Right ventricle myocardium inferior (tissue), 1 donor: ENCODE data around the gene NPW. TPM values are rescaled to one million over a fixed set of nuclear protein-coding genes. Genes with fewer than 3 reads are reported as not detected.
A peak's percentile ranks its signal among the peaks of the same experiment; 100 is the strongest.

Experiments used
- ATAC-seq: fragments of 200-7000 bp; cut with Tn5 transposase; one replicate; pipeline ENCODE4 v1.9.1; 2020; ENCODE audit warnings: mild to moderate bottlenecking, moderate library complexity
- DNase-seq: peaks from one replicate; pipeline ENCODE4 v3.0.0; 2021; ENCODE audit errors: missing footprints
- intact Hi-C: fragments of 100-400 bp; cut with DNase I; formaldehyde crosslinking; loops from one replicate; pipeline ENCODE4 v1.11.0; 2022
- long read RNA-seq: library from polyadenylated mRNA; unstranded; transcript quantifications from one replicate; pipeline ENCODE4 v2.0.0, GENCODE V29; 2021
- total RNA-seq: library from RNA; stranded (reverse); fragmentation: NEBNext Ultra II Directional; extraction: Animal tissue kit (Norgen Biotek cat#: 25700); gene quantifications from one replicate; pipeline ENCODE4 v1.2.1, GENCODE V29; 2021
- donor health status: DM: no; HTN: yes; CAD: no; lungs with severe emphysema.

Gene NPW
- total RNA-seq: not detected
- long read RNA-seq: 0 reads

DNA sequence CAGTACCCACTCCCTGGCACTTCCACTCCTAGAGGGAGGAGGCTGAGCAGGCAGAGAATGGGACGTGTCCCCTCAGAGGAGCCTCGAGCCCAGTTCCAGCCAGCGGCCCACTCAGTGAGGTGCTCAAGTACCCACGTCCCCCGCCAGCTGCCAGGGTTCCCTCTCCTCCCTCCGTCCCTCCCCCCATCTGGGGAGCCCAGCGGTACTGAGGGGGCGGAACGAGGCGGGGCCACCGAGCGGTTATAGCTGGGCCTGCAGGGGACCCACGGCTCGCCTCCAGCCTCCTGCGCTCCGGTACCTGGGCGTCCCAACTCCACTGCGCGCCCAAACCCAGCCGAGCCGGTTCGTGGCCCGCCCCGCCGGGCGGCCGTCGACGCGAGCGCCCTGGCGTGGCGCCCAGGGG, at the start of gene NPW:
Gene NPW (plus strand): TSS at position 268 of the 403 bp plus-strand sequence.
- ATAC-seq (no peak), DNase-seq (no peak)
- intact Hi-C loops: no loop called here

DNA sequence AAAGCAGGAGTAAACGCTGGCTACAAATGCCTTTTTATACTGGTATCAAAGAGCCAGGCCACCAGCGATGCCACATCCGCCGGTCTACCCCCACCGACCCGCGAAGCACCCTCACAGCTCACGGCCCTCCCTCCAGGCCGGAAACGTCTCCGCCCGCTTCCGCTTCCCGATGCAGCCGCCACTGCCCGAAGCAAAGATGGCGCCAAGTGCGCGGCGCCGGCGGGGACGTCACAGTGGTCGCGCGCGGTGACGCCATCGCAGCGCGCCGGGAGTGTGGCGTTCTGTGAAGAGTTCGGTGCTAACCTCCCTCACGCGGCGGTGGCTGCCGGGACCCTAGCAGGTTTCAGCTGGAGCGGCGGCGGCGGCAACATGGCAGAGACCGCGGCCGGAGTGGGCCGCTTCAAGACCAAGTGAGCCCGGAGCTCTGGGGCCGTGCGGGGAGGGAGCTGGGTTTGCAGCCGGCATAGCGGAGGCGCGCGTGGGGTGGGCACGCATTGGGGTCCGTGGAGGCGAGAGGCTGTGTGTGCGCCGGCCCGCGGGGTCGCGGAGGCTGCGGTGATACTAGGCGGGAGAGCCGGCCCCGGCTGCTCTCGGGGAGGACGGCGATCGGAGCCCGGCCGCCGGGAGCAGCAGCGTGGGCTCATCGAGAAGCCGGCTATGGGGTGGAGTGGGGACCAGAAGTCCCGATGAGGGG, 47.6 kb upstream of the NPW start, which contains the start of gene TBL3:
Gene TBL3 (plus strand): TSS at position 258 of the 694 bp plus-strand sequence. CDS start 112 bp downstream, at position 370.
- ATAC-seq (peak; percentile 95), DNase-seq (peak; percentile 97)
- intact Hi-C loops: no loop called here

DNA sequence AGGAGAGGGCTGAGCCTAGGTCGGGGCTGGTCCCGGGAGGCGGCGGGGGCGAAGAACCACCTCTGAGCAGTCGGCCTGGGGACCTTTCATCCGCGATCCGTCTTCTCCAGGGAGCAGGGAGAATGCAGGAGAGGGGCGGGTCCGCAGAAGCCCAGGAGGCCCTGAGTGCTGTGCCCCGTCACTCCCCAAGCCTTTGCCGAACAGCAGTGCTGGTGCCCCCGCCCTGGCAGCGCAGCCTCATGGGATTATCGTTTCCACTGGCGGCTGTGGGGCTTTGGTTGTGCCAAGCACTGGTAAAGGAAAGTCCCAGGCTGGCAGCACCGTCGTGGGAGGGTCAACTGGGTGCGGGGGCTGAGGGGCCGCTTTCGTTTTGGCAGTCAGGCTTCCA, 47.1 kb upstream of the NPW start:
- intact Hi-C loops: no loop called here
- no peak for ATAC-seq
- no peak for DNase-seq

DNA sequence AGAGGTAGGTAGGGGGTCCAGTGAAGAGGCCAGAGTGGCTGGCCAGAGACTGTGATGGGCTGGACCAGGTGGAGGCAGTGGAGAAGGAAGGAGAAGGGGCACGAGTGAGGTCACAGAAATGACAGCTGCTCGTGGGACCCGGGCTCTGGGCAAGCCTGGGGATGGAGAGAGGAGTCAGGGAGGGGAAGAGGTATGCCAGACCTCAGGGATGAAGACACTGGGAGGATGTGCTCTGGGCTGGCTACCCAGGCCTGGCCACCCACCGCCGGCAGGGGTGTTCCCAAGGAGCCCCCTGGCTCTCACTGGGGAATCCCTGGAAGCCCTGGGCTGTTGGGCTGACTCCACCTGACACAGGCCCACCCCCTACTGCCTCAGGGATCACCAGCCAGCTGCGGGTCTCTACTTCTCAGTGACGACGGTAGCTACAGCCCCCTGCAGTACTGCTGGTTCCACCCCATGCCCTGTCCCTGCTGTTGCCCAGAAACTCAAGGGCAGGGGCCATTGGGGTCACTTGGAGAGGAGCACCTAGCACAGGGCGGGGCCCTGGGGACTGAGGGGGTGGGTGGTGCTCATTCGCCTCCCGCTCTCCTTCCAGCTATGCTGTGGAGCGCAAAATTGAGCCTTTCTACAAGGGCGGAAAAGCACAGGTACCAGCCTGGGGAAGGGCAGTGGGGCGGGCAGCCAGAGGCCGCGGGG, 46.0 kb upstream of the NPW start:
- intact Hi-C loops: no loop called here
- DNase-seq: no peak

DNA sequence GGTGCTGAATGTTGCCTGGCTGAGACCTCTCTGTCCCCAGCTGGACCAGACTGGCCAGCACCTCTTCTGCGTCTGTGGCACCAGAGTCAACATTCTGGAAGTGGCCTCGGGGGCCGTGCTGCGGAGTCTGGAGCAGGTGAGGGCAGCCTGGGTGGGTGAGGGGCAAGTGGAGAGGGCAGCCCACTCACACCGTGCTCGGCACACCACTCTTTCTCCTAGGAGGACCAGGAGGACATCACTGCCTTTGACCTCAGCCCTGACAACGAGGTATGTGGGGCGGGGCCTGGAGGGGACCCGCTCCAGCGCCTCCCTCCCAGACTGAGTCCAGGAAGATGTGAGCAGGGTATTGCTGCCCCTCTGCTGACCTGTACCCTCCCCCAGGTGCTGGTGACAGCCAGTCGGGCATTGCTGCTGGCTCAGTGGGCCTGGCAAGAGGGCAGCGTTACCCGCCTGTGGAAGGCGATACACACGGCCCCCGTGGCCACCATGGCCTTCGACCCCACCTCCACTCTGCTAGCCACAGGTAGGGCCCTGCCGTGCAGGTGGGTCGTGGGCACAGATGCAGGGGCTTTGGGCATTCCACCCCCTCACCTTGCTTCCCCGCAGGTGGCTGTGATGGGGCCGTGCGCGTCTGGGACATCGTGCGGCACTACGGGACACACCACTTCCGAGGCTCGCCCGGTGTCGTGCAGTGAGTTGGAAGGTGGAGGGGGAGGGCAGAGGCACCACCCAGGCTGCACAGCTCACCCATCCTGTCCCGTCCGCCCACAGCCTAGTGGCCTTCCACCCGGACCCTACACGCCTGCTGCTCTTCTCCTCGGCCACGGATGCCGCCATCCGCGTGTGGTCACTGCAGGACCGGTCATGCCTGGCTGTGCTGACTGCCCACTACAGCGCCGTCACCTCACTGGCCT, 45.2 kb upstream of the NPW start:
- intact Hi-C loops: no loop called here
- DNase-seq (no peak), ATAC-seq (no peak)

More for the DNA sequence above, 46.0 kb upstream of the NPW start:
- no peak for ATAC-seq

DNA sequence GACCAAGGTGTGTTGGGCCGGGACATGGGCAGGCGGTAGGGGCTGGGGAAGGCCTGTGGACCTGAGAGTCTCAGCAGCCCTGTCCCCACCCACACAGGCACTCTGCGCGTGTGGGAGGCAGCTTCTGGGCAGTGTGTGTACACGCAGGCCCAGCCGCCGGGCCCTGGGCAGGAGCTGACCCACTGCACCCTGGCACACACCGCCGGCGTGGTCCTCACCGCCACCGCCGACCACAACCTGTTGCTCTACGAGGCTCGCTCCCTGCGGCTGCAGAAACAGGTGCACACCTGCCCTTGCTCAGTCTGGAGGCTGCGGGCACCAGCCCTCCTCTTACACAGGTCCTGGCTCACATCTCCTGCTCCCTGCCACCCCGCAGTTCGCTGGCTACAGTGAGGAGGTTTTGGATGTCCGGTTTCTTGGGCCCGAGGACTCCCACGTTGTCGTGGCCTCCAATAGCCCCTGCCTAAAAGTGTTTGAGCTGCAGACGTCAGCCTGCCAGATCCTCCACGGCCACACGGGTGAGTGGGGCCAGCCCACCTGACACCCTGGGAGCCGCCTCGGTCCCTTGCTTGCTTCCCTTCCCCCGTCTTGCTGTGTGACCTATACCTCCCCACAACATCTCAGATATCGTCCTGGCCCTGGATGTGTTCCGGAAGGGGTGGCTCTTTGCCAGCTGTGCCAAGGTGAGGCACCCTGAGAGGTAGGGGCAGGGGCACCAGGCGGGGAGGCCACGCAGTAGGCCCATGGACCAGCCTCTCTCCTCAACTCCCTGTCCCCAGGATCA, 44.0 kb upstream of the NPW start:
- intact Hi-C loops: no loop called here
- no peak for ATAC-seq
- DNase-seq: no peak

DNA sequence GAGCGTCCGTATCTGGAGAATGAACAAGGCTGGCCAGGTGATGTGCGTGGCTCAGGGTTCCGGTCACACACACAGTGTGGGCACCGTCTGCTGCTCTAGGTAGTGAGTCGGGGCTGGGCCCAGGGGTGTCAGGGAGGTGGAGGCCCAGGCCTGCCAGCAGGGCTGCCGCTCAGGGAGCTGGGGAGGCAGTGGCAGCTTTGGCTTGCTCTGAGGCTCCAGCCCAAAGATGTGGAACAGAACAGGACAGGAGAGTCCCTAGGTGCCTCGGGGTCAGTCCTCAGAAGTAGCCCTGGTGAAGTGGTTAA, 43.4 kb upstream of the NPW start:
- ATAC-seq (no peak), DNase-seq (no peak)
- intact Hi-C loops: no loop called here

DNA sequence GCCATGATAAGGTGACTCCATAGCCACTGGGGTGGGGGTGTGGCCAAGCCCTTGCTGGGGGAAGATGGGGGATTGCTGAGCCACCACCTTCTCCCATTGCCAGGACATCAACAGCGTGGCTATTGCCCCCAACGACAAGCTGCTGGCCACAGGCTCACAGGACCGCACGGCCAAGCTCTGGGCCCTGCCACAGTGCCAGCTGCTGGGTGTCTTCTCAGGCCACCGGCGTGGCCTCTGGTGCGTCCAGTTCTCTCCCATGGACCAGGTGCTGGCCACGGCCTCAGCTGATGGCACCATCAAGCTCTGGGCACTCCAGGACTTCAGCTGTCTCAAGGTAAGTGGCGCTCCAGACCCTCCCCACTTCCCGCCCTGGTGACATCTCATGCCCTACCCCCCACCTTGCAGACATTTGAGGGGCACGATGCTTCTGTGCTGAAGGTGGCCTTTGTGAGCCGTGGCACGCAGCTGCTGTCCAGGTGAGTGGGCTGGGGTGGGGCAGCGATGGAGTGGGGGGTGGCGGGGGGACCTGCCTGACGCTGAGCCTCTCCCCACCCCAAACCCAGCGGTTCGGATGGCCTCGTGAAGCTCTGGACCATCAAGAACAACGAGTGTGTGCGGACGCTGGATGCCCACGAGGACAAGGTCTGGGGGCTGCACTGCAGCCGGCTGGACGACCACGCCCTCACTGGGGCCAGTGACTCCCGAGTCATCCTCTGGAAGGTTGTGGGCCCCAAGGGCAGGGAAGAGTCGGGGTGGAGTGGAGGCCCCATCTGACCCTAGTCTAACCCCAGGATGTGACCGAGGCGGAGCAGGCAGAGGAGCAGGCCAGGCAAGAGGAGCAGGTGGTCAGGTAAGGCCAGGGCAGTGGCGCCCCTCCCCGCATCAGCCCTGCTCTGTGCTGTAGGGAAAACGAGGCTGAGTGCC, 42.4 kb upstream of the NPW start:
- intact Hi-C loops: no loop called here
- DNase-seq: no peak
- no peak for ATAC-seq

DNA sequence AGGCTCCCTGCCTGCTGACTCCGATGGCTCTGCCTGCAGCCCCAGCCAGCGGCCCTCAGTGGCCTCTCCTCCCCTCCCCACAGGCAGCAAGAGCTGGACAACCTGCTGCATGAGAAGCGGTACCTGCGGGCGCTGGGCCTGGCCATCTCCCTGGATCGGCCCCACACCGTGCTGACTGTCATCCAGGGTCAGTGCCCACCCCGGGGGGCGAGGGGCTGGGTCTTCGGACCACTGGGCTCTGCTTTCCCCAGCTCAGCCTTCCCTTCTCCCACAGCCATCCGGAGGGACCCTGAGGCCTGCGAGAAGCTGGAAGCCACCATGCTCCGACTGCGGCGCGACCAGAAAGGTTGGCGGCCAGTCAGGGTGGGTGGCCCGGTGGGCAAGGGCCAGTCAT, 41.7 kb upstream of the NPW start:
- intact Hi-C loops: no loop called here
- DNase-seq (no peak), ATAC-seq (no peak)

DNA sequence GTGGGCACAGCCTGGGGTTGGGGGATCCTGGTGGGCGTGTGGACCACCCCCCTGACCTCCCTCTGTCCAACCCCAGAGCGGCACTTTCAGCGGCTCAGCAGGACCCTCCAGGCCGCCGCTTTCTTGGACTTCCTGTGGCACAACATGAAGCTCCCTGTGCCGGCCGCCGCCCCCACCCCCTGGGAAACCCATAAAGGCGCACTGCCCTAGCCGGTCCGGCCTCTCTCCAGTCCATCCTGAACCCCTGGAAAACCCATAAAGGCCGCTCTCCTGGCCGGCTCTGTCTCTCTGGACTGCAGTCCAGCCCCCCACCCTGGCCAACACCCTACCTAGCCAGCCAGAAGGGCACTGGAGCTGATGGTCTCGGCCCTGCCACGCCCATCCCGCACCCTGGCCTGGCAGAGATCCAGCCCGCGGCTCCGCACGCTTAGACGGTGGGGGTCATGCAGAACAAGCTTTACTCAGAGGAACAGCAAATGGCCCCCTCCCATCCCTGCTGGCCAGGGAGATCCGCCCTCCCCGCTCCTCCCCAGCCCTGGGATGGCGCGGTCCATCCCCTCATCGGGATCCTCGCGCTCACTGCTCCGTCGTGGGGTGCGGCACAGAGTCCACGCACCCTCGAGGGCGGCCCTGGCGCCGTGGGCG, 41.0 kb upstream of the NPW start:
- DNase-seq: no peak
- intact Hi-C loops: no loop called here
- no peak for ATAC-seq

DNA sequence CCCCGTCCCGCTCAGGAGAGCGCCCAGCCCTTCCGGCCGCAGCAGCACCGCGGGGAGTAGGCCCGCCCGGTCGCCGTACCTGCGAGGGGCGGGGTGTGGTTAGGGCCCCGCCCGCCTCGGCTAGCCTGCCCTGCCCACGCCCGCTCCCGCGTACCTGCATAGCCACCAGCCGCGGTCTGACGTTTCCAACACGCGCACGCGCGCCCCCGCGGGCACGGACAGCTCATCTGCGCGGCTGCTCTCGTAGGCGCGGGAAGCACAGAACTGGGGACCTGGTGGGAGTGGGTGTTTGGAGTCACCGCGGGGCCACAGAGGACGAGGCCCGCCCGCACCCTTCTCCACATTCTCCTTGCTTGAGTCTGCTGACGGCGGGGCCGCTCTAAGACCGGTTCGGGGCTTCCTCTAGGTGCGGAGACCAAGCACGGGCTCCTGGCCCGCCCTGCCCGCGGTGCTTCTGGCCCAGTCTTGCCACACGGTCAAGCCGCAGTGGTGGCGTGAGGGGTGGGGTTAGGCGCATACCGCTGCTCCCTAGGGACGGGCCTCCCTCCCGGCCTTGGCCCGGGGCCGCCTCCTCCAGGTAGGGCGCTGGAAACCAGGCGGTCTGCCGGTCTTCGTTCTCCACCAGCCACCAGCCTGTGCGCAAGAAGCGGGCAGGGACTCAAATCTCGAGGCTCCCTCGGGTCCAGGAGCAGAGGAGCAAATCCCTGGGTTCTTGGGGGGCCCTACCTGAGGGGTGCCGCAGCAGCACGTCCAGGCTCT, 40.1 kb upstream of the NPW start:
- intact Hi-C loops: no loop called here
- no peak for ATAC-seq
- DNase-seq: peak; percentile 71

DNA sequence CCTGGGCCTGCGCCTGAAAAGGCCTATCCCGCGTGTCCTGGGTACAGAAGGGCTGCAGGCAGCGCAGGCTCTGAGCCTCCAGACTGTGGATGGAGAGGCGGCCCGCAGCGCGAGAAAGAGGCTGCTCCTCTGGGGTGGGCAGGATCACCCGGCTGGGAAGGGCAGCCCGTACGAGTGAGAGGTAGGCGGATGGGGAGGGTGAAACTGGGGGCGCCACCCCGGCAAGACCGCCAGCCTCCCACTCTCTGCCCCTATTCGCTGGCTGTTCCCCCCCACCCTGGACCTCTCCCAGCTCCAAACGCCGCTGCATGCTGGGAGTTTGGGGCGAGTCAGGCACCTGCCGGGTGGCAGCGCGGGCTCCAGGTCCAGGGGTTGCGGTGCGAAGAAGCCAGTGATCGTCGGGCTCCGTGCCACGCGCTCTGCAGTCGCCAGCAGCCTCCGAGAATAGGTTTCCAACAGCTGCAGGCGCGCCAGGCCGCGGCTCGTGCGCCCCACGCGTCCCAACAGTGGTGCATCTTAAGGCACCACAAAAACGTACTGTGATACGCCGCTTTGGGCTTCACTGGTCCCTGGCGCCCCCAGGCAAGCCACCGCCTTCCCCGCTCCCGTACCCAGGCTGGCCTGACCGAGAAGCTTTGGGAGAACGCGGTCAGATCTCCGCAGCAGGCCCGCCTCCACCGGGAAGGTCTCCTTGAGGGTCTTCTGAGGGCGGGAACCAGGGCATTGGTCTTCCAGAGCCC, 39.4 kb upstream of the NPW start:
- intact Hi-C loops: no loop called here
- DNase-seq: no peak
- no peak for ATAC-seq

DNA sequence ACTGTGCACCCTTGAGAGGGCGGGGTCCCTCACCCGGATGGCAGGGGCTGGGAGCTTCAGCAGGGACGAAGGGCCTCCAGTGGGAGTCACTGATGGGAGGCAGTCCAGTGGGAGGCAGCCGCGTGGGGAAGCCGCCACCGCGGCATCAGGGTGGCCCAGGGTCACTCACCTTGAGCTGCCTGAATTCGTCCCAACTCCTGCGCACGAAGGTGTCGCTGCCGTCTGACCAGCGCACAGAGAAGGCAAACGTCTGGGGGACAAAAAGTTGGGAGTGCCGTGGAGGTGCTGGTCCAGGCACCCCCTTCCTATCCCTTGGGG, 38.9 kb upstream of the NPW start:
- no peak for DNase-seq
- no peak for ATAC-seq
- intact Hi-C loops: no loop called here

DNA sequence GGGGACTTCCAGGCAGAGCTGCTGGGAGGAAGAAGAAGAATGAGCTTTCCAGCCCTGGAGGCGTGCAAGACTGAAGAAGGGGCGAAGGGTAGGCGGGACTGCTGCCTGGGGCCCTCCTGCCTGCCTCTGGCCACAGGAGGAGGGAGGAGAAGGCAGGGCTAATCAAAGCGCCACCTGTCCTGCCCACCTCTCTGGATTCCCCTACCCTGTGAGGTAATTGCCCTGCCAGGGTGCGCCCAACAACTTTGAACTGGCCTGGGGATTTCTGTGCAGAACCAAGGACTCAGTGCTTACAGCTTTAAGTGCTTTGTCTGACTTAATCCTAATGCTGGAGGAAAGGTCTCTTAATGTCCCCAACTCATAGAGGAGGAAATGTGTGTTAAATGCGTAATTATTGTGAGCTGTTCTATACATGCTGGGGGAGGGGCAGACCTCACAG, 38.2 kb upstream of the NPW start, which contains the start of gene NOXO1:
Gene NOXO1 (minus strand): TSS at position 72 of the 439 bp plus-strand sequence. CDS start 290 bp downstream, outside the sequence.
- no peak for ATAC-seq
- no peak for DNase-seq
- intact Hi-C loops: no loop called here

DNA sequence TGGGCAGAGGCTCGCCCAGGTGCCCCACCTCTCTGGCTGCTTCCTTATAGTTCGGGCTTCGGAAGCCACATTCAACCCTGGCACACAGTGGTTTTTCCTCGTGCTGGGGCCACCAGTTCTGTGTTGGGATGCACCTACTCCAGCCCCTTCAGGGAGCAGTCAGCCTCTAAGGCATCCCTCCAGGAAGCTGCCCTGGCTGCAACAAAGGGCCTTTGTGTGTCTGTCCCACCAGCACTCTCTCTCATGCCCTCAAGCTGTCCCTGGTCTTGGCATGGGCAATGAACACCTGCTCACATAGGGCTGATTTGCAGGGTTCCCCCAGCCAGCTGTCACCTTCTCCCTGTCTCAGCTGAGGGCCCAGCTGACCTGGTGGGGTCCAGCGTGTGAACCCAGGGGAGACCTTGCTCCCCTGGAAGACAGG, 37.6 kb upstream of the NPW start:
- intact Hi-C loops: no loop called here
- no peak for ATAC-seq
- DNase-seq: no peak

DNA sequence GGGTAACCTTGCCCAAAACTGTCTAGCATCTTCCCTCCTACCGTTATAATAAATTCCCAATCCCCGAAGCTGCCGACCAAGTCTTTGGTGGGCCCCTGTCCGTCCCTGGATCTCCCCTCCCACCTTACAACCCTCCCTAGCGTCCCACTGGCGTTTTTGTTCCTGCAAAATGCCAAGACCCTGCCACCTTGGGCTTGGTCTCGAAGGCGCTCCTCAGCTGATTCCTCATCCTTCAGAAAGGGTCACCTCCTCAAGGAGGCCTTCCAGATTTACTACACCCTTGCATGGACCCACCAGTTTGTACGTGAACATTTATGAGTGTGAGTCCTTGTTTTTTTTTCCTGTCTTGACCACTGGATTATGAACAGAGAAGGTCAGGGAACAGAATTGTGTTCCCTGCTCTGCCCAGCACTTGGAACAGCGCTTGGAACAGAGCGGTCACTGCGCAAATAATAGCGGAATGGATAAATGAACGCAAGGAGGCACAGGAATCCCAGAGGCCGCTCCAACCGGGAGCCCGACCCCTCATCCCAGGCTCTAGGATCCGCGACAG, 36.5 kb upstream of the NPW start:
- intact Hi-C loops: no loop called here
- ATAC-seq: no peak
- DNase-seq: no peak
